HEK293T (cell line): ENCODE results near the gene CYP11A1.

Experiments
- ARNT ChIP-seq: fragments of 450-650 bp; IDR thresholded peaks from 2 replicates; pipeline ENCODE4 v1.6.1; 2017; ENCODE audit warnings: mild to moderate bottlenecking
- CTBP1 ChIP-seq: fragments of 450-650 bp; IDR thresholded peaks from 2 replicates; pipeline ENCODE4 v1.6.1; 2016; ENCODE audit warnings: borderline replicate concordance
- ELF4 ChIP-seq: fragments of 450-650 bp; IDR thresholded peaks from 2 replicates; pipeline ENCODE4 v1.6.1; 2017; ENCODE audit warnings: antibody characterized with exemption
- FOXA1 ChIP-seq: fragments of 450-650 bp; IDR thresholded peaks from 2 replicates; pipeline ENCODE4 v1.6.1; 2016; ENCODE audit warnings: mild to moderate bottlenecking
- FOXK2 ChIP-seq: fragments of 450-650 bp; IDR thresholded peaks from 2 replicates; pipeline ENCODE4 v1.6.1; 2016; ENCODE audit warnings: mild to moderate bottlenecking
- FOXM1 ChIP-seq: fragments of 450-650 bp; IDR thresholded peaks from 2 replicates; pipeline ENCODE4 v1.6.1; 2017; ENCODE audit warnings: mild to moderate bottlenecking, borderline replicate concordance
- PKNOX1 ChIP-seq: fragments of 450-650 bp; IDR thresholded peaks from 2 replicates; pipeline ENCODE4 v1.6.1; 2016
- SP1 ChIP-seq: fragments of 450-650 bp; IDR thresholded peaks from 2 replicates; pipeline ENCODE4 v1.6.1; 2017

- no peak for TF ChIP-seq PKNOX1
- no peak for TF ChIP-seq ELF4
- TF ChIP-seq FOXM1: no peak
- no peak for TF ChIP-seq ARNT
- no peak for TF ChIP-seq SP1
- no peak for TF ChIP-seq FOXA1
- TF ChIP-seq FOXK2: no peak
- no peak for TF ChIP-seq CTBP1
These were observed 74.2 kb downstream of the CYP11A1 start for GRCh38 chr15:74293021-74293810.
